Measurements from ENCODE around the gene WDR72.

DNA sequence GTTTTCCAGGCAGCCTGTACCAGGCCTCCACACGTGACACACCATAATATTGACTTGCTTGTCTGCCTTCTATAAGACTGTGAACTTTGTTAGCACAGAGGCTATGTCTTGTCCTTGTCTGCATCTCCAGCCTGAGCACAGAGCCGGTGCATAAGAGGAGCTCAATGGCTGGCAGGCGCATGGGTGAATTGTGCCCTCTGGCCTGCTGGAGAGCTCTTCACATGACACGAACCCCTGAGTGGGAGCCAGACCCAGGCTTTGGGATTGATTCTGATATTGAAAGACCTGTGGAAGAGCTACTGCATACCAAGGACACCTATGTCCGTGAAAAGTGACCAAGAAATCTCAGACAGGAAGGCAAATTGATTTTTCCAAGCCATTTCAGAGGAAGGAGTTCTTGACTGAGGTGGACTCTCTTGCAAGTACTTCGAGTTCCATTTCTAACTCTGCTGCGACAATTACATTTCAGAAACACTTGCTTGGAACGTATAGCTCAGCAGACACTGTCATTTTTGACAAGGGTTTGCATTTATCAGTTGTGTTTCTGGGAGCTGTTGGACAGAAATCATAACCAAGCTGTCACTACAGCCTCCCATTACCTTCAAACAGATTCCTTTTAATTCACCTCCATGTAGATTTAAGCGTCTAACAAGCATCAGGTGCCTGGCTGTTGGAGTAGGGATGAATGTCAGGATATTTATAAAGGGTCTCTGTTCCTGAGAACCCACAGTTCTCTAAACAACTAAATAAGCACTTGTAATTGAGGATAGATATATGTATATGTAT lies 281.3 kb downstream of the WDR72 start:
- TF ChIP-seq, protein P1, sequence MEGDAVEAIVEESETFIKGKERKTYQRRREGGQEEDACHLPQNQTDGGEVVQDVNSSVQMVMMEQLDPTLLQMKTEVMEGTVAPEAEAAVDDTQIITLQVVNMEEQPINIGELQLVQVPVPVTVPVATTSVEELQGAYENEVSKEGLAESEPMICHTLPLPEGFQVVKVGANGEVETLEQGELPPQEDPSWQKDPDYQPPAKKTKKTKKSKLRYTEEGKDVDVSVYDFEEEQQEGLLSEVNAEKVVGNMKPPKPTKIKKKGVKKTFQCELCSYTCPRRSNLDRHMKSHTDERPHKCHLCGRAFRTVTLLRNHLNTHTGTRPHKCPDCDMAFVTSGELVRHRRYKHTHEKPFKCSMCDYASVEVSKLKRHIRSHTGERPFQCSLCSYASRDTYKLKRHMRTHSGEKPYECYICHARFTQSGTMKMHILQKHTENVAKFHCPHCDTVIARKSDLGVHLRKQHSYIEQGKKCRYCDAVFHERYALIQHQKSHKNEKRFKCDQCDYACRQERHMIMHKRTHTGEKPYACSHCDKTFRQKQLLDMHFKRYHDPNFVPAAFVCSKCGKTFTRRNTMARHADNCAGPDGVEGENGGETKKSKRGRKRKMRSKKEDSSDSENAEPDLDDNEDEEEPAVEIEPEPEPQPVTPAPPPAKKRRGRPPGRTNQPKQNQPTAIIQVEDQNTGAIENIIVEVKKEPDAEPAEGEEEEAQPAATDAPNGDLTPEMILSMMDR (optimal IDR thresholded peaks at IDR 0.05 in 1 of 3, IDR thresholded peaks at IDR 0.05 in 1 of 3, conservative IDR thresholded peaks at IDR 0.05 in 1 of 3; ENCODE audit: extremely low read depth in 1 of 3, insufficient read depth in 2 of 3, low read length in 3 of 3): no peak
- no peak for TF ChIP-seq EZH2 (IDR thresholded peaks at IDR 0.05; ENCODE audit: low read length)
